NCI-H2227 treated with DMSO at 0.1 percent for 48 hours (cell line): ENCODE measurements around the gene CARD10.

Experiments used
- DNase-seq: peaks from one replicate; lab custom pipeline; 2025; lab: John Stamatoyannopoulos, UW

Gene CARD10

GRCh38 chr22:37462436-37462835 is 56.8 kb downstream of the CARD10 start:
- no peak for DNase-seq

DNA sequence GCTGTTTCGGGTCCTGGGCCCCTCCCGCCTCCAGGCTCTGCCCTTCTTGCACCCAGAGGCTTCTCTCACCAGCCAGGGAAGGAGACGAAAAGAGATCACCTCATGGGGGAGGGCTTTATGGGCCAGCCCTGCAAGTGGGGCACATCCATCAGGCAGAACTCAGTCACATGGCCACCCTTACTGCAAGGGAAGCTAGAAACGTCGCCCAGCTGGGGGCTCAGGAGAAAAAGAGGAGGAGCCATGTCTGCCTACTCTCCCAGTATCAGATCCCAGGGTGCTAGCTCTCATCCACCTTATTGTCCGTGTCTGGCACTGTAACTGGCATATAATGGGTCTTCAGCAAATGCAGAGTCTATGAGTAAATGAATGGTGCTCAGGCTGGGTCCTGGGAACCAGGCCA is 57.3 kb downstream of the CARD10 start:
- no peak for DNase-seq

GRCh38 chr22:37460684-37461083 is 58.5 kb downstream of the CARD10 start:
- DNase-seq, result no peak

DNA sequence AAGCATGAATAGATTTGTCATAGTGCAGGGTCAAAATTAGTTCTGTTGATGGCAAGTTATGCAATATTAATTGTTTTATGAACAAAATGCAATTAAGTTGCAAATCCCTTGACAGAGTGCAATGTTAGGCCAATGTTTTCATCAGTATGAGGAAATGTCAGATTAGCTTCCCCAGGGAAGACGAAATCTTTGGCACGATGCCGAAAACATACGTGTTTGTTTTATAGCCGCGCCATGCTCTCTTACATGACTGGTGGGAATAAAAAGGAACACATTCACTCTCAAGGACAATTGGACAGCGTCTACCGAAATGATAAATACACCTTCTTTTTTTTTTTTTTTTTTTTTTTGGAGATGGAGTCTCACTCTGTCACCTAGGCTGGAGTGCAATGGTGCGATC is 60.0 kb downstream of the CARD10 start:
- no peak for DNase-seq

- DNase-seq, result peak; percentile 8
These were observed 61.9 kb downstream of the CARD10 start for GRCh38 chr22:37457093-37457893.

- no peak for DNase-seq
These were observed 62.9 kb downstream of the CARD10 start for GRCh38 chr22:37456346-37456745.

GRCh38 chr22:37455896-37456295 is 63.3 kb downstream of the CARD10 start:
- peak; percentile 33 for DNase-seq

GRCh38 chr22:37454857-37455686 is 64.1 kb downstream of the CARD10 start:
- DNase-seq, result no peak

GRCh38 chr22:37453696-37454095 is 65.5 kb downstream of the CARD10 start:
- no peak for DNase-seq

DNA sequence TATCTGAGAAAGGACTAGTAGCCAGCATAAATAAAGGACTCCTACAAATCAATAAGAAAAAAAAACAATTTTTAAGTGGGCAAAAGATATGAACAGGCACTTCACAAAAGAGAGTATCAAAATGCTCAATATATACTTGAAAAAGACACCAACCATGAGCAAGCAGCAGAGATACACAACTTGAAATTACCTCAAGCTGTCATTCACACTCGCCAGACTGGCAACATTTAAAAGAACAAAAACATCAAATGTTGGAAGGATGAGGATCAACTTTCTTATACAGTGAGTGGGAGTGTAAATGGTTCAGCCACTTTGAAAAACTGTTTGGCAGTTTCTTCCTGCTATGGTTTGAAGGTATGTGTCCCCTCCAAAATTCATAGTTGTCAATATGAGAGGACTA is 68.0 kb downstream of the CARD10 start:
- no peak for DNase-seq

DNA sequence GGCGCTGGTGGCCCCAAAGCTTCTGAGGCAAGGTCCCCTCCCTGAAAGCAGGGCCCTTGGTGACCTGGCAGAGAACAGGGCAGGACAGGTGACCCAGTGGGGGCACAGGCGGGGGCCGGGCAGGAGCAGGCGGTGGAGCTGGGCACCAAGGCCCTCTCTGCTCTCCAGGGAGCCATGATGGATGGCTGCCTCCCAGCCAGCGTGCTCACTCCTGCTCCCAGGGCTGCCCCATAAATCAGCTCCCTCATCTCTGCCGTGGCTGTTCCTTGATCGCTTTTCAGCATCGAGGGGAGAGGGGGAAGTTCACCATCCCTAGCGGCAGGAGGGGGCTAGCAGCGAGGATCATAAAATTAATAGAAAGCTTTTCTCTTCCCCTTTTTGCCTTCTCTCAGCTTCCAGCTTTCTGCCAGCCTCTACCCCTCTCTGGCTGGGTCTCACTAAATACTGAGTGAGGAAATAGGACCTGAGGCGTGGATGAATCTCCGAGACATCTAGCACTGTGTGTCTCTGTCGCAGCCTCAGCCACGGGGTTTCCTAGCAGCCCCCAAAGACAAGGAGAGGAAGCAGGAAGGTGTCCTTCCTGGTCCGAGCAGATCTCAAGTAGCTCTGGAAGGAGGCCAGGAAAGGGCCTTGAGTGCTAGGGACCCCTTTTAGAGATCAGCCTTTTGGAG is 69.7 kb downstream of the CARD10 start:
- no peak for DNase-seq

DNA sequence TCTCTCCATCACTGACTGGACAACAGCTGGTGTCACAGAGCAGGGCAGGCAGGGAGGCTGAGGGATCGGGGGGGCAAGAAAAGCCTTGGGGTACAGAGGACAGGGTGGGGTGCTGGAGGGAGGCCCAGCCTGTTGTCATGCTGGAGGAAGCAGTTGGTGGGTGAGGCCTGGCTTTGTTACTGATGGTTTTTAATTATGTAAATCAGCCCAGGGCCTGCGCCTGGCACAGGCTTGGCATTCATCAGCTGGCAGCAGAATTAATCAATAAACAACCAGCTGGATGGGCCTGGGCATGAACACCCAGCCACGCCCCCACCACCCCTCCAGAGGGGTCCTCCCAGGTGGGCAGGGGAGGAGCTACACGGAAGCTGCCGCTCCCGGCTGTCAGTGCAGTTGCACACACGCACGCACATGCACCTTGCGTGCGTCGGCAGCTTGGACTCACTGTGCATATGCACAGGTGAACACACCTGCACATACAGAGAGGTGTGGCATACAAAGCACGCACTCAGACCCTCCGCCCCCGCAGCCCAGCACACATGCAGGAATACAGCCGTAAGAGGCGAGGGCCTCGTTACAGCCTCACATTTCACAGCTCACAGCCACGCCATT is 70.6 kb downstream of the CARD10 start:
- DNase-seq, result no peak

DNA sequence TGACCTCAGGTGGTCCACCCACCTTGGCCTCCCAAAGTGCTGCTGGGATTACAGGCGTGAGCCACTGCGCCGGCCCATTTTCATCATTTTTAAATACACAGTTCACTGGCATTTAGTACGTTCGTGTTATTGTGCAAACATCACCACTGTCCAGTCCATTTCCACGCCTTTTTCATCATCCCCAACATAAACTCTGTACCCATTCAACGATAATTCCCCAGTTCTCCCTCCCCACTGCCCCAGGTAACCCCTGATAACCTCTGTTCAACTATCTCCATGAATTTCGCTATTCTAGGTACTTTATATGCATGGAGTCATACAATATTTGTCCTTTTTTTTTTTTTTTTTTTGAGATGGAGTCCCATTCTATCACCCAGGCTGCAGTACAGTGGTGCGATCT is 73.7 kb downstream of the CARD10 start:
- DNase-seq, result no peak

DNA sequence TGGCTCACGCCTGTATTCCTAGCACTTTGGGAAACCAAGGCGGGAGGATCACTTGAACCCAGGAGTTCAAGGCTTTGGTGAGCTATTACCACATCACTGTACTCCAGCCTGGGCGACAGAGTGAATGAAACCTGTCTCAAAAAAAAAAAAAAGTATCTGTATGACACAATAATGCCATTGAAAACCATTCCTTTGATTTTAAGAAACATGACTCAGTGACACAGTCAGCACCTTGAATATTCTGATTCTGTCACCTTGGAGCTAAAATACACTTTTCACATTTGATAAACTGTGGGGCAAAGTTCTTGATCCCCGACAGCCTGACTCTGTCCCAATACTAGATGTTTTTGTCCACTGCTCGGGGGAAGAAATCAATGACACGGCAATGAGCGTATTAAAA is 75.2 kb downstream of the CARD10 start:
- DNase-seq, result no peak

DNA sequence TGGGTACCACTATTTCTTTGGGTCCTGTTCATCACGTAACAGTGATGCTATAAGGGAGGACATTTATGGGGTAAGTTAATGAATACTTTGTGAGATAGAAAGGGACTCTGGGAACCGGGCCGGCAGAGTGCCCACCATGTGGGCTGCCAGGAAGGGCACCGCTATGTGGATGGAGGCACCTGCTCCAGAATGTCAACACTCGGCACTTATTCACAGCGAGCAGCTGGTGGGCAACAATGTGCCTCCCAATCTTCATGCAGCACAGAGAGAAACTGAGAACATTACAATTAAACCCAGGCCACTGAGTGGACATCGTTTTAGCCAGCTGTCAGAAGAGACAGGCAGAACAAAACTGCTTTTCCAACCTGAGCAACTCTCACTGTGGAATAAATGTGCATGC is 76.1 kb downstream of the CARD10 start:
- no peak for DNase-seq

GRCh38 chr22:37442537-37442936 is 76.7 kb downstream of the CARD10 start:
- DNase-seq, result no peak

DNA sequence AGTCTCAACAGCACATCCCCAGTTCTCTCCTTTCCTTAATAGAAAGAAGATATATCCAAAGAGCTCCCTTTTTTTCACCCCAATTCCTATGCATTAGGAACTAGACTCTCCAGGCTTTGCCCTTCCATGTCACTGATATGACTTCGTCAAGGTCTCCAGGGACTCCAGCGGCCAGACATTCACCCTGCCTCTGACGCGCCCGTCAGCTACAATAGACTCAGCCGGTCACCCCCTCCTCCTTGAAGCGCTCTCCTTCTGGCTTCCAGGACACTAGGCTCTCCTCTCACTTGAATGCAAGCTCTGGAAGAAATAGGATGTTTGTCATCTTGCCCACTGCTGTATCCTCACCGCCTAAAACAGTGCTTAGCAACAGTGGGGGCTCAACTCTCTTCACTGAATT is 77.1 kb downstream of the CARD10 start:
- no peak for DNase-seq

- DNase-seq, result no peak
These were observed 78.3 kb downstream of the CARD10 start for GRCh38 chr22:37440875-37441274.
